ENCODE data around the gene ADCY2.

ADCY2 gene

DNA sequence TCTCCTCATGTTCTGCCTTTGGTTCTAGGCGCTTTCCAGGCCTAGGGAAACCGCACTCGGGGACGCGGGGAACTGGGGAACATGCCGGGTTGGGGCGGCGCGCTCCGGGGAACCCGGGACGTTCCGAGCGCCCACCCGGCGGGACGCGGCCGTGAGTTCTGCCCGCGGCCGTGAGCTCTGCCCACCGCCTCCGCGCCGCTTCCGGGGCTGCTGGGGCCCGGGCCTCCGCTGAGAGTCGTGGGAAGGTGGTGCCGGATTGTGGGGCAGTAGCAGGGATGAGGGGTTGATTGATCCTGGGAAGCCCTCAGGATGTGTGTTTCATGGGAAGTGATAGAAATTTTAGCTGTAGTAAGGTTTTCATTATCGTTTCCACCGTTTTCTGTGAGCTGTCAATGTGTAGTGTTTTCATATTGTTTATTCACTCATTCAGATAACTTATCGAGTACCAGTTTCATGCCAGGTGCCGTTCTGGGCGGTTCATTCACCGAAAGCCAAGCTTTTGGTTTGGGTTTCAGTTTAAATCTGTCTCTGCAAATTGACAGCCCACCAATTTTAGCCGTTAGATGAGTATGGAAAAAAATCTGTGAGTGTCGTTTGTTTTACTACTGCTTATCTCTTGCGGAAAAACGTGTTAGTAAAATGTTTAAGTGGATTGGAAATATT is 473.7 kb downstream of the ADCY2 start:
- DNase-seq (ENCODE audit: insufficient read length): no peak
- peak; percentile 53 for FAIRE-seq
- no peak for TF ChIP-seq TAF1 (IDR thresholded peaks at IDR 0.05; ENCODE audit: borderline replicate concordance, low read depth, low read length)
- no peak for TF ChIP-seq POLR2AphosphoS5 (IDR thresholded peaks at IDR 0.05; ENCODE audit: low read depth, low read length)
- TF ChIP-seq POLR2A (IDR thresholded peaks at IDR 0.05; ENCODE audit: low read depth, low read length): no peak

DNA sequence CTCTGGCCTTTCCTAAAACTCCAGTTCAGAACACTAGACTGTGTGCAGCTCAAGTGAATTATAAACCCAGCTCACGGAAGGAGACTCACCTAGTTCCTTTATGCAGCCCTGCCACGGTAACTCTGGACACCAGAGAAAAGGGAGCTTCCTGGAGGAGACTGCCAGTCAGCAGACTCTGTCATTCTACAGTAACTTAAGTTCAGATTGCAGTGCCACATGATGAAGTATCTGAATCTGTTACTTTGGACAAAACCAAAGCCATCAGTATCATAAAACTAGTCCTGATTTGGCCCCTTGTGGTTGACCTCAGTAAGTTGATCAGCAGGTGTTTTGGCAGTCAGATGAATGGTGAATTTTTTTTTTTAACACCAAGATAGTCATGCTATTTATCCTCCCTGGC is 475.7 kb downstream of the ADCY2 start:
- TF ChIP-seq POLR2AphosphoS5 (IDR thresholded peaks at IDR 0.05; ENCODE audit: low read depth, low read length) (no peak), TAF1 (IDR thresholded peaks at IDR 0.05; ENCODE audit: borderline replicate concordance, low read depth, low read length) (no peak), POLR2A (IDR thresholded peaks at IDR 0.05; ENCODE audit: low read depth, low read length) (no peak)
- no peak for FAIRE-seq
- no peak for DNase-seq (ENCODE audit: insufficient read length)

DNA sequence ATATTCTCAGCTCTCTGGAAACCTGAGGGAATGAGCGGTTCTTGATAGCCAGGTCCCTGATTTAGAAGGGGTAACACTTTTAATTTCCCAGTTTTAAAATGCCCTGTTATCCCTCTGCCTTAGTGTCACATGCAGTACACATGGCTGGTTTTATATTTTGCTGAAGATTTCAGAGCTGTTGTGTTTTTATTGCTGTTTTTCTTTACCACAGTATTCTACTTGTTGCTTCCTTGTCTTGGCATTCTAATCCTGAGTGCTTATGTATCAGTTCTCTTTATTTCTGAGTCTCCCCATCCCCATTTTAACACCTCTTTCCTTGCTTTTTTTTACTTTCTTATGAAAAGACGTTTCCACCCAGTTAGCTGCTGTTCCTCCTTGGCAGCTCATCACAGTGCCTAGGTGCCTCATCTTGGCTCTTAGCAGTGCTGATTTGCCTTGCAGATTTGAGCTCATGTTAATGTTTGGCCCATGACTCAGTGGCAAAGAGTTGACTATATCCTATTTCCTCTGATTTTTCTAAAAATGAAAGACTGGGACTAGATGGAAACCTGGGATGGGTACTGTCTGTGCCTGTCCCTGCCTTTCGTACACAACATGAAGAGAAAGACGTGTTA is 476.7 kb downstream of the ADCY2 start:
- TF ChIP-seq POLR2AphosphoS5 (IDR thresholded peaks at IDR 0.05; ENCODE audit: low read depth, low read length) (no peak), TAF1 (IDR thresholded peaks at IDR 0.05; ENCODE audit: borderline replicate concordance, low read depth, low read length) (no peak), POLR2A (IDR thresholded peaks at IDR 0.05; ENCODE audit: low read depth, low read length) (no peak)
- no peak for DNase-seq (ENCODE audit: insufficient read length)
- FAIRE-seq: no peak

DNA sequence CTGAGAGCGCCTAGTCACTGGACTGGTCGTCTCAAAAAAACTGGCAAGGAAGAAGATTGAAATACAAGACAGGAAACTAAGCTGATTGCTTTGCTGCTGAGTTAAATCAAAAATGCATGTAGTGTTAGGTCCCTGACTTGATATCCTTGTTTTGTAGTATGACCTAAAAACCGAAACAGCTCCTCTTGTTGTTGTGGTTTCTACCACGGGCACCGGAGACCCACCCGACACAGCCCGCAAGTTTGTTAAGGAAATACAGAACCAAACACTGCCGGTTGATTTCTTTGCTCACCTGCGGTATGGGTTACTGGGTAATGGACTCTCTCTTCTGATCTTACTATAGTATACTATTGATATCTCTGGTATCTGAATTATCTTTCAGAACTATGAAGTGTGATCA is 477.3 kb downstream of the ADCY2 start:
- FAIRE-seq (no peak), DNase-seq (ENCODE audit: insufficient read length) (no peak)
- no peak for TF ChIP-seq POLR2A (IDR thresholded peaks at IDR 0.05; ENCODE audit: low read depth, low read length)
- TF ChIP-seq POLR2AphosphoS5 (IDR thresholded peaks at IDR 0.05; ENCODE audit: low read depth, low read length): no peak
- TF ChIP-seq TAF1 (IDR thresholded peaks at IDR 0.05; ENCODE audit: borderline replicate concordance, low read depth, low read length): no peak

DNA sequence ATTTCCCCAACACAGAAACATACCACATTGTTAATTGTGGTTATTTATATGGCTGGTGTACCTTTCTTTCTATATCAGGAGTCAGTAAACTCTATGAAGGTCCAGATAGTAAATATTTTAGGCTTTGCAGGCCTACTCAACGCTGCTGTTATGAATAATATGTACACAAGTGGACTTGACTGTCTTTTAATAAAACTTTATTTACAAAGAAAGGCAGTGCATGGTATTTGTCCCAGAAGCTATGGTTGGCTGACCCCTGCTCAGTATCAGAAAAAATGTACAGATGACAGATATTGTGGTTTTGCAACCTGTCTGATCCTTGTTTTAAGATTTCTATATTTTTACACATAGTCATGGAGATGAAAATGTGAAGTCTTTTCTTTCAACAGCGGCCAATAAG is 478.7 kb downstream of the ADCY2 start:
- no peak for FAIRE-seq

DNA sequence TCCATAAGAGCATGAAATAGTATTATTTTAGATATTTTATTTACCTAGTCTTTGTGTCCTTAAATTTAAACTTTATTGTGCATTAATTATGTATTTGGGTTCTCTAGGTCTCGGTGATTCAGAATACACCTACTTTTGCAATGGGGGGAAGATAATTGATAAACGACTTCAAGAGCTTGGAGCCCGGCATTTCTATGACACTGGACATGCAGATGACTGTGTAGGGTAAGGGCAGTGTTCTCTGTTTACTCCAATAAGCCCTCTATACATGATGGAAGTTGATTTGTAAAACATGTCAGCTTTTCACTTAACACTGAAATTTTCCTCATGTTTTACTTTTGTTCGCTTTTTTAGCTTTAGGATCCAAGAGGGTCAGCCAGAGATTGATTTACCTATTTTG is 479.2 kb downstream of the ADCY2 start:
- FAIRE-seq (no peak), DNase-seq (ENCODE audit: insufficient read length) (no peak)
- TF ChIP-seq POLR2AphosphoS5 (IDR thresholded peaks at IDR 0.05; ENCODE audit: low read depth, low read length) (no peak), POLR2A (IDR thresholded peaks at IDR 0.05; ENCODE audit: low read depth, low read length) (no peak), TAF1 (IDR thresholded peaks at IDR 0.05; ENCODE audit: borderline replicate concordance, low read depth, low read length) (no peak)

More for the DNA sequence above, 478.7 kb downstream of the ADCY2 start:
- no peak for TF ChIP-seq POLR2AphosphoS5 (IDR thresholded peaks at IDR 0.05; ENCODE audit: low read depth, low read length)
- no peak for TF ChIP-seq TAF1 (IDR thresholded peaks at IDR 0.05; ENCODE audit: borderline replicate concordance, low read depth, low read length)
- no peak for TF ChIP-seq POLR2A (IDR thresholded peaks at IDR 0.05; ENCODE audit: low read depth, low read length)
- DNase-seq (ENCODE audit: insufficient read length): no peak

DNA sequence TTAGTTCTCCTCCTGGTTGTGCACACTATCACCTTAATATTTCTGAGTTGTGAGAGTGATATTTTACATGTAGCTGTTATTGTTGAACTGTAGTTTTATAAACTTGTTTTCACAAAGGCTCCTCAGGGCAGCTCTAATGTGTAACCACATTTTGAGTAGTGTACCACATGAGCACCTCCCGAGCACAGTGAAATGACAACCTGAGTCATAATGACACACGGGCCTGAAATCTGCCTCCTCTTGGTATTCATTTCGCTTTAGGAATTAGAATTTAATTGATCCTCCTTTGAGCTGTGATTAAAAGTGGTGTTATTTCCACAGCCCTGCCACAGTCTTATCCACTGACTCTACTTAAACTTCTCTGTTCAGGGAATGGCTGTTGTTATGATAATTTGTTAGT is 480.9 kb downstream of the ADCY2 start:
- FAIRE-seq (no peak), DNase-seq (ENCODE audit: insufficient read length) (no peak)
- TF ChIP-seq TAF1 (IDR thresholded peaks at IDR 0.05; ENCODE audit: borderline replicate concordance, low read depth, low read length): no peak
- TF ChIP-seq POLR2A (IDR thresholded peaks at IDR 0.05; ENCODE audit: low read depth, low read length): no peak
- no peak for TF ChIP-seq POLR2AphosphoS5 (IDR thresholded peaks at IDR 0.05; ENCODE audit: low read depth, low read length)

DNA sequence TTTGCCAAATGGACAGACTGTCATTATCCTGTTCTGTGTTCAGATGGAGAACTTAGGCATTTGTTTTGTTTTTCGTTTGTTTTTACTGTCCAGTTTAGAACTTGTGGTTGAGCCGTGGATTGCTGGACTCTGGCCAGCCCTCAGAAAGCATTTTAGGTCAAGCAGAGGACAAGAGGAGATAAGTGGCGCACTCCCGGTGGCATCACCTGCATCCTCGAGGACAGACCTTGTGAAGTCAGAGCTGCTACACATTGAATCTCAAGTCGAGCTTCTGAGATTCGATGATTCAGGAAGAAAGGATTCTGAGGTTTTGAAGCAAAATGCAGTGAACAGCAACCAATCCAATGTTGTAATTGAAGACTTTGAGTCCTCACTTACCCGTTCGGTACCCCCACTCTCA is 481.9 kb downstream of the ADCY2 start:
- FAIRE-seq (no peak), DNase-seq (ENCODE audit: insufficient read length) (no peak)
- TF ChIP-seq POLR2A (IDR thresholded peaks at IDR 0.05; ENCODE audit: low read depth, low read length) (no peak), TAF1 (IDR thresholded peaks at IDR 0.05; ENCODE audit: borderline replicate concordance, low read depth, low read length) (no peak), POLR2AphosphoS5 (IDR thresholded peaks at IDR 0.05; ENCODE audit: low read depth, low read length) (no peak)

DNA sequence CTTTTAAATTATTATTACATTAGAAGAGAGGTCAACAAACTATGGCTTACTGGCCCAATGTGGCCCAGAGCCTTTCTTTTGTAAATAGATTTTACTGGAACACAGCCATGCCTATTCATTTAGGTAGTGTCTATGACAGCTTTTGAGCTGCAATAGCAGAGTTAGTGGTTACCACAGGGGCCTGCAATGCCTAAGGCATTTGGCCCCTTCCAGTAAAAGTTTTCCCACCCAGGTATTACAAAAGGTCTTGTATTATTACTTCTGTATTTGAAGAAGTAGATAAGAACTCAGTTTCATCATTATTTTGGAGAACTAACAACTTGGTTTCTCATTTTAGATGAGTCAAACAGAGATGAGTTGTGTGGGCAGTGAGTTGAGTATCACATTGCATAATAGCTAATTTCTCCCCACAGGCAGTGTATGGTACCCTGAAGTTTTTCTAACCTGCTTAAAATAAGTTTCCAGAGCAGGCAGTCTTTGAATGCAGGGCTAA is 482.5 kb downstream of the ADCY2 start:
- no peak for TF ChIP-seq TAF1 (IDR thresholded peaks at IDR 0.05; ENCODE audit: borderline replicate concordance, low read depth, low read length)
- TF ChIP-seq POLR2AphosphoS5 (IDR thresholded peaks at IDR 0.05; ENCODE audit: low read depth, low read length): no peak
- no peak for TF ChIP-seq POLR2A (IDR thresholded peaks at IDR 0.05; ENCODE audit: low read depth, low read length)
- no peak for DNase-seq (ENCODE audit: insufficient read length)
- FAIRE-seq: no peak

Data from GM12892 (cell line).